Fibroblast of lung (primary cell): Measurements from ENCODE around the gene C1orf167. TPM values are rescaled to one million over a fixed set of nuclear protein-coding genes. Genes with fewer than 3 reads are reported as not detected.

Experiments
- DNase-seq, 2 donors: peaks; one replicate each; pipeline versions ENCODE4 v3.0.0 to v3.0.0-alpha.2; 2010; ENCODE audit warnings: low read depth in 2 of 2
- H2AFZ ChIP-seq: 2 replicates; pipeline ENCODE4 v1.5.1; 2012; ENCODE audit warnings: low read length, control low read depth, inconsistent platforms
- H3K27ac ChIP-seq: 2 replicates; pipeline ENCODE4 v1.5.1; 2011; ENCODE audit warnings: low read length, control low read depth; ENCODE audit not compliant: insufficient read depth
- H3K27me3 ChIP-seq: 2 replicates; pipeline ENCODE4 v1.5.1; 2011; ENCODE audit warnings: mild to moderate bottlenecking, low read length; ENCODE audit not compliant: control insufficient read depth, insufficient read depth
- H3K36me3 ChIP-seq: 2 replicates; pipeline ENCODE4 v1.5.1; 2011; ENCODE audit warnings: low read length; ENCODE audit not compliant: control insufficient read depth, insufficient read depth
- H3K4me1 ChIP-seq: 2 replicates; pipeline ENCODE4 v1.5.1; 2011; ENCODE audit warnings: low read length; ENCODE audit not compliant: control insufficient read depth, insufficient read depth; ENCODE audit errors: extremely low read depth
- H3K4me2 ChIP-seq: 2 replicates; pipeline ENCODE4 v1.5.1; 2011; ENCODE audit warnings: low read length, control low read depth; ENCODE audit not compliant: insufficient read depth; ENCODE audit errors: extremely low read depth
- H3K4me3 ChIP-seq, 4 experiments: fragments of 200-600 bp in 1 of 4; sonication (generic) in 1 of 4; replicated peaks in 1 of 4; 2 replicates each; pipeline ENCODE4 v1.5.1; 2011 to 2016; ENCODE audit warnings: low read length in 4 of 4, low read depth in 3 of 4, mild to moderate bottlenecking in 3 of 4, control low read depth in 2 of 4, inconsistent platforms in 1 of 4, mixed read lengths in 1 of 4; ENCODE audit not compliant: insufficient read depth in 1 of 4; ENCODE audit errors: control extremely low read depth in 1 of 4
- H3K79me2 ChIP-seq: 2 replicates; pipeline ENCODE4 v1.5.1; 2012; ENCODE audit warnings: mild to moderate bottlenecking, low read length, inconsistent platforms; ENCODE audit not compliant: control insufficient read depth, insufficient read depth
- H3K9ac ChIP-seq: 2 replicates; pipeline ENCODE4 v1.5.1; 2011; ENCODE audit warnings: mild to moderate bottlenecking, low read length, control low read depth; ENCODE audit not compliant: insufficient read depth
- H3K9me3 ChIP-seq: 2 replicates; pipeline ENCODE4 v1.5.1; 2012; ENCODE audit warnings: low read depth, low read length; ENCODE audit not compliant: control insufficient read depth, insufficient read depth
- H4K20me1 ChIP-seq: 2 replicates; pipeline ENCODE4 v1.5.1; 2011; ENCODE audit warnings: low read length; ENCODE audit not compliant: control insufficient read depth, insufficient read depth; ENCODE audit errors: extremely low read depth
- EZH2 ChIP-seq: IDR thresholded peaks from 2 replicates; pipeline ENCODE4 v1.5.1; 2012; ENCODE audit warnings: low read length, control low read depth, mild to moderate bottlenecking; ENCODE audit errors: missing control alignments
- polyA plus RNA-seq, 2 donors: library from polyadenylated mRNA; depleted of rRNA in 1 of 2; stranded (reverse) in 1 of 2; unstranded in 1 of 2; fragments of >200 nt; gene quantifications; 2 replicates each; pipeline ENCODE4 v1.2.1, GENCODE V29; 2011 to 2012; ENCODE audit warnings: missing spikeins in 1 of 2
- total RNA-seq: library from RNA; depleted of rRNA; stranded (reverse); fragments of >200 nt; gene quantifications from 2 replicates; pipeline ENCODE4 v1.2.1, GENCODE V29; 2014
- TF ChIP-seq, protein P1 (sequence below), 2 donors: IDR thresholded peaks in 1 of 2; conservative IDR thresholded peaks in 1 of 2; 1 replicate in 1 of 2; 2 replicates in 1 of 2; pipeline ENCODE4 v1.5.1; 2011 to 2012; ENCODE audit warnings: low read length in 2 of 2, control low read depth in 1 of 2, inconsistent platforms in 1 of 2, low read depth in 1 of 2, mild to moderate bottlenecking in 1 of 2

C1orf167 gene
- total and polyA plus RNA-seq, 2 donors (not counting 1 experiment from before 2014, with no cell fraction given) = 0.39 to 0.99 TPM

GRCh38 chr1:11769274-11769673 lies 7.3 kb downstream of the C1orf167 start:
- Histone ChIP-seq H3K27me3 (peaks cover 6% of the 10 kb centered on the region), H3K27ac (no peak overlapping the region), H3K9me3 (no peaks in the 10 kb centered on the region), H3K36me3 (no peaks in the 10 kb centered on the region), H3K4me3 (no peak overlapping the region), H3K9ac (no peak overlapping the region), H3K4me2 (no peak overlapping the region), H2AFZ (no peak overlapping the region), H3K79me2 (no peaks in the 10 kb centered on the region), H3K4me1 (no peaks in the 10 kb centered on the region), H4K20me1 (no peaks in the 10 kb centered on the region)
- TF ChIP-seq, protein P1, sequence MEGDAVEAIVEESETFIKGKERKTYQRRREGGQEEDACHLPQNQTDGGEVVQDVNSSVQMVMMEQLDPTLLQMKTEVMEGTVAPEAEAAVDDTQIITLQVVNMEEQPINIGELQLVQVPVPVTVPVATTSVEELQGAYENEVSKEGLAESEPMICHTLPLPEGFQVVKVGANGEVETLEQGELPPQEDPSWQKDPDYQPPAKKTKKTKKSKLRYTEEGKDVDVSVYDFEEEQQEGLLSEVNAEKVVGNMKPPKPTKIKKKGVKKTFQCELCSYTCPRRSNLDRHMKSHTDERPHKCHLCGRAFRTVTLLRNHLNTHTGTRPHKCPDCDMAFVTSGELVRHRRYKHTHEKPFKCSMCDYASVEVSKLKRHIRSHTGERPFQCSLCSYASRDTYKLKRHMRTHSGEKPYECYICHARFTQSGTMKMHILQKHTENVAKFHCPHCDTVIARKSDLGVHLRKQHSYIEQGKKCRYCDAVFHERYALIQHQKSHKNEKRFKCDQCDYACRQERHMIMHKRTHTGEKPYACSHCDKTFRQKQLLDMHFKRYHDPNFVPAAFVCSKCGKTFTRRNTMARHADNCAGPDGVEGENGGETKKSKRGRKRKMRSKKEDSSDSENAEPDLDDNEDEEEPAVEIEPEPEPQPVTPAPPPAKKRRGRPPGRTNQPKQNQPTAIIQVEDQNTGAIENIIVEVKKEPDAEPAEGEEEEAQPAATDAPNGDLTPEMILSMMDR (conservative IDR thresholded peaks at IDR 0.05 in 1 of 2, IDR thresholded peaks at IDR 0.05 in 1 of 2; ENCODE audit: low read depth in 1 of 2, low read length in 2 of 2) = no peak
- TF ChIP-seq EZH2 = no peak
- no peak for DNase-seq

- no peaks in the 10 kb centered on the region for H3K79me2 ChIP-seq
- H3K4me2 ChIP-seq = no peak overlapping the region
- DNase-seq = no peak
- no peak overlapping the region for H3K4me3 ChIP-seq
- peaks cover 6% of the 10 kb centered on the region for H3K27me3 ChIP-seq
- no peaks in the 10 kb centered on the region for H3K4me1 ChIP-seq
- no peaks in the 10 kb centered on the region for H3K36me3 ChIP-seq
- H3K27ac ChIP-seq = no peak overlapping the region
- no peaks in the 10 kb centered on the region for H3K9me3 ChIP-seq
- no peak overlapping the region for H2AFZ ChIP-seq
- no peak overlapping the region for H3K9ac ChIP-seq
- TF ChIP-seq EZH2 = no peak
- TF ChIP-seq, protein P1 (conservative IDR thresholded peaks at IDR 0.05 in 1 of 2, IDR thresholded peaks at IDR 0.05 in 1 of 2; ENCODE audit: low read depth in 1 of 2, low read length in 2 of 2) = no peak
- H4K20me1 ChIP-seq = no peaks in the 10 kb centered on the region
These were observed 8.0 kb downstream of the C1orf167 start for GRCh38 chr1:11770011-11770410.

GRCh38 chr1:11771481-11772043 lies 9.6 kb downstream of the C1orf167 start:
- no peak overlapping the region for H3K4me3 ChIP-seq
- no peaks in the 10 kb centered on the region for H4K20me1 ChIP-seq
- no peaks in the 10 kb centered on the region for H3K79me2 ChIP-seq
- H2AFZ ChIP-seq = no peak overlapping the region
- no peaks in the 10 kb centered on the region for H3K9me3 ChIP-seq
- DNase-seq = no peak
- no peak for TF ChIP-seq EZH2
- TF ChIP-seq, protein P1 (conservative IDR thresholded peaks at IDR 0.05 in 1 of 2, IDR thresholded peaks at IDR 0.05 in 1 of 2; ENCODE audit: low read depth in 1 of 2, low read length in 2 of 2) = no peak
- H3K36me3 ChIP-seq = no peaks in the 10 kb centered on the region
- H3K9ac ChIP-seq = no peak overlapping the region
- H3K27me3 ChIP-seq = peaks cover 6% of the 10 kb centered on the region
- H3K27ac ChIP-seq = no peak overlapping the region
- H3K4me1 ChIP-seq = no peaks in the 10 kb centered on the region
- H3K4me2 ChIP-seq = no peak overlapping the region
